GM19240 (cell line): Measurements from ENCODE around the gene SDCCAG8.

ENCODE experiments used
- DNase-seq: peaks from one replicate; pipeline ENCODE4 v3.0.0; 2011; ENCODE audit warnings: low spot score; ENCODE audit not compliant: insufficient read length

Gene SDCCAG8

GRCh38 chr1:243455760-243456651, 200.2 kb downstream of the SDCCAG8 start:
- DNase-seq = no peak

- DNase-seq = no peak
Observed at GRCh38 chr1:243457363-243457982, 201.6 kb downstream of the SDCCAG8 start.

- no peak for DNase-seq
Observed at GRCh38 chr1:243459059-243459458, 203.2 kb downstream of the SDCCAG8 start.

- no peak for DNase-seq
Observed at GRCh38 chr1:243461700-243462099, 205.9 kb downstream of the SDCCAG8 start.

- DNase-seq = no peak
Observed at GRCh38 chr1:243462929-243463697, 207.3 kb downstream of the SDCCAG8 start.

- no peak for DNase-seq
Observed at GRCh38 chr1:243465081-243465480, 209.2 kb downstream of the SDCCAG8 start.

GRCh38 chr1:243465738-243466137, 209.9 kb downstream of the SDCCAG8 start:
- no peak for DNase-seq

GRCh38 chr1:243469497-243469896, 213.7 kb downstream of the SDCCAG8 start:
- DNase-seq = no peak

GRCh38 chr1:243470502-243470901, 214.7 kb downstream of the SDCCAG8 start:
- no peak for DNase-seq

- DNase-seq = no peak
Observed at GRCh38 chr1:243471026-243471685, 215.3 kb downstream of the SDCCAG8 start.

GRCh38 chr1:243471754-243472745, 216.2 kb downstream of the SDCCAG8 start:
- no peak for DNase-seq

GRCh38 chr1:243473227-243474135, 217.6 kb downstream of the SDCCAG8 start:
- no peak for DNase-seq

- no peak for DNase-seq
Observed at GRCh38 chr1:243474136-243474881, 218.5 kb downstream of the SDCCAG8 start.

- no peak for DNase-seq
Observed at GRCh38 chr1:243474906-243475305, 219.1 kb downstream of the SDCCAG8 start.

GRCh38 chr1:243475966-243476365, 220.1 kb downstream of the SDCCAG8 start:
- no peak for DNase-seq

- DNase-seq = no peak
Observed at GRCh38 chr1:243477731-243478290, 222.0 kb downstream of the SDCCAG8 start.

- DNase-seq = no peak
Observed at GRCh38 chr1:243481101-243481500, 225.3 kb downstream of the SDCCAG8 start.
